SK-N-SH treated with all-trans-retinoic acid at 6 μM for 48 hours (cell line): ENCODE data around the gene LHFPL6.

Experiments used
- ARNTL ChIP-seq: fragments of 450-650 bp; formaldehyde crosslinking; IDR thresholded peaks from 2 replicates; pipeline ENCODE4 v1.5.0; 2020; ENCODE audit warnings: low read depth, mild to moderate bottlenecking, moderate library complexity, borderline replicate concordance
- ESRRG ChIP-seq: fragments of 250-450 bp; sonication (Bioruptor Pico); IDR thresholded peaks from 2 replicates; pipeline ENCODE4 v1.6.1; 2021; ENCODE audit warnings: mild to moderate bottlenecking
- PATZ1 ChIP-seq: fragments of 250-450 bp; sonication (Bioruptor Pico); IDR thresholded peaks from 2 replicates; pipeline ENCODE4 v1.8.0; 2020; ENCODE audit warnings: mild to moderate bottlenecking, moderate library complexity, borderline replicate concordance
- ZFP3 ChIP-seq: fragments of 250-450 bp; sonication (Bioruptor Pico); IDR thresholded peaks from 2 replicates; pipeline ENCODE4 v1.5.0; 2020; ENCODE audit warnings: mild to moderate bottlenecking, moderate library complexity
- ZNF565 ChIP-seq: fragments of 450-650 bp; formaldehyde crosslinking; conservative IDR thresholded peaks from 2 replicates; pipeline ENCODE4 v1.5.0; 2020; ENCODE audit warnings: low read depth, mild to moderate bottlenecking, moderate library complexity
- ZNF70 ChIP-seq: fragments of 450-650 bp; formaldehyde crosslinking; IDR thresholded peaks from 2 replicates; pipeline ENCODE4 v1.5.0; 2020; ENCODE audit warnings: mild to moderate bottlenecking, moderate library complexity

GRCh38 chr13:39632994-39633393 lies 30.0 kb upstream of the LHFPL6 start:
- TF ChIP-seq ZNF565 (CRISPR knock-in tag) = no peak
- TF ChIP-seq ZFP3 (CRISPR knock-in tag) = no peak
- TF ChIP-seq ESRRG (CRISPR knock-in tag) = no peak
- TF ChIP-seq ZNF70 (CRISPR knock-in tag) = no peak
- no peak for TF ChIP-seq PATZ1
- TF ChIP-seq ARNTL (CRISPR knock-in tag) = no peak
